GM21367 (cell line): ENCODE results near the gene GPR3.
"Not testable (repeated sequence)": the region's sequence is repeated elsewhere in the genome, so short reads cannot be mapped to it uniquely, and the experiment has no call there.

ENCODE experiments used
- ATAC-seq: cut with Tn5 transposase; IDR thresholded peaks from one replicate; pipeline ENCODE4 v1.9.1; 2021; ENCODE audit not compliant: unreplicated experiment

GPR3 gene

DNA sequence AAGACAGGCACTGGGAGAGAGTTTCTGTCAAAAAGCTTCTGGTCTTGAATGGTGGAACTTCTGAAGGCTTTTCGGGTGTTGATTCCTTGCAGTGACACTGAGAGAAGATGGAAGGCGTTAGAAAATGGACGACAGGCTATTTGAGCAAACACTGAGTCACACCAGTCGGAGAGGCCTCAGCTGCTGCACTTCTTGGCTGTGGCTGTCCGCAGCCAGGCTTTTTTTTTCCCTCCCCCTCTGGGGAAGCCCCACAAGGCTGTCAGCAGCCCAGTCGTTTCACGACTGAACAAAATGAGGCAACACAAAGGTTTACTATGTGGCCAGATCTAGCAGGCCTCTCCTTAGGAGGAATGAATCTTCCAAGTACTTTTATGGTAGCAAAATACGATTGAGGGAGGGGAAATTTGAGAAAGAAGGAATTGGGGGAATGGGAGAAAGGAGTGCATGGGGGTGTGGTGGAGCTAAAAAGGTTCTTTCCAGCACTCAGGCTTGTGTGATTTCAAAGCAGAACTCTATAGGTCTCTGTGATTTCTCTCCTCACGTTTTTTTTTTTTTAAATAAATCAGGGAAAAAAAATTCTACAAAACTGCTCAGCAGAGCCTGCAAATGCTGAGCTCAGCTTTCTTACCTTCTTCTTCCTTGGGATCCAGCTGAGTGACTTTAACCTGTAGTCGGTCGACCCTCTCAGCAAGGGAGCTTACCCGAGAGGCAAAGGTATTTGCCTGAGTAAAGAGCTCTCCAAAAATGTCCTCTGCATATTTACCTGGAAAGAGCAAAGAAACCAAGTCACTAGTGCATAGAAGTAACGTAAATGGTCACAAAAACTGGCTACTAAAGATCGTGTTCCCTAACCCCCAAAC is 26.1 kb downstream of the GPR3 start:
- peak; percentile 58 for ATAC-seq

DNA sequence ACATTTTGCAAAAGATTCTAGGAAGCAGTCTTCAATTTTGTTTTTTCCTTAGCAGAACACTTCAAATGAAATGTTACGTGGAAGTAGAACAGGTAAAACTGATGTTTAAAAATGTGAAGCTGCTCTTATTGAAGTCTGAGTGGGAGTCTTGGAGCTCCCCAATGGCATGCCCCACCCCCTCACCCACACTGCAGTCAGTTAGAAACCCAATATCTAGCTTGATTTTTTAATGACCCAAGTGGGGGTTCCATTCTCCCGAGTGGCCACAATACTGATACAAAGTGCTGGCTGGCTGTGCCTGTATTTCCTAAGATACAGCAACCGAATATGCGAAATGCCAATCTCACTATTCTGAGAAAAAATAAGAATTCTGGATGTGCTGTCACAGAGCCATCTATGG is 31.3 kb downstream of the GPR3 start:
- ATAC-seq = no peak

DNA sequence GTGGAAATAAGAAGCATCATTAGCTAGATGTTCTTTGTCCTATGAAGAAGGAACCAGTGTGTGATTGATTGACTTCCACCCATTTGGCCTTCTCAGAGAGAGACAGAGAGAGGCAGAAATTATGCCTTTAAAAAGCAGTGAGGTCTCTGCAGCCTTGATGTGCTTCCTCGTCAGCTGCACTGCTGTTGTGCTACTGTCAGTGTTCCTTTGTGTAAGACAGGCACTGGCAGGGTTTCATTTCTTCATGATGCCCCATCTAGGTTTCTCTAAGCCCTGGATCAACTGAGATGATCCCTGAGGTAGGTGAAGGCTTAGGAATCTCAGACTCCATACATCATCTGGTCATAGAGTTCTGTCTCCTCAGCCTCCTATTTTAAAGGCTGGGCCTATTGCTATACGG is 34.9 kb downstream of the GPR3 start:
- ATAC-seq = no peak

DNA sequence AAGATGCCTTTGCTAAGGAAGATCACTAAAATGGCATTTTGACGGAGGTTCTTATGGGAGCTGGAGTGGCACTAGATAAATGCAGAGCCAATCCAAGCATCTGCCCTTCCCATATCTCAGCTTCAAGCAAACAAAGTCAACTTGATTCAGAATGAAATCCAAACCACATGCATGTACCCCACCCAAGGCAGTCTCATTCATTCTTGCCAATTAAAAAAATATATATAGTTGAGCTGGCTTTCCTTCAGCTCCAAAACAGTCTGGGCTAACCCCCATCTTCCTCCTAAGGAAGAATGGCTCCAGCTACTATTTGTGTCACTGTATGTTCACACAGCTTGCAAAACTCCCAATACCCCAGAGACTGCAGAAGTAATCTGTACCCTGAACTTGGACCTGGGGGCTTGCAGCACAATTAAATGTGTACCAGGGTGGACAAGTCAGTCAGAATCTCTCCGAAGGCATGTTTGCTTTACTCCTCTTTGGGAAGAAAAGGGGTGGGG is 35.4 kb downstream of the GPR3 start:
- no peak for ATAC-seq

DNA sequence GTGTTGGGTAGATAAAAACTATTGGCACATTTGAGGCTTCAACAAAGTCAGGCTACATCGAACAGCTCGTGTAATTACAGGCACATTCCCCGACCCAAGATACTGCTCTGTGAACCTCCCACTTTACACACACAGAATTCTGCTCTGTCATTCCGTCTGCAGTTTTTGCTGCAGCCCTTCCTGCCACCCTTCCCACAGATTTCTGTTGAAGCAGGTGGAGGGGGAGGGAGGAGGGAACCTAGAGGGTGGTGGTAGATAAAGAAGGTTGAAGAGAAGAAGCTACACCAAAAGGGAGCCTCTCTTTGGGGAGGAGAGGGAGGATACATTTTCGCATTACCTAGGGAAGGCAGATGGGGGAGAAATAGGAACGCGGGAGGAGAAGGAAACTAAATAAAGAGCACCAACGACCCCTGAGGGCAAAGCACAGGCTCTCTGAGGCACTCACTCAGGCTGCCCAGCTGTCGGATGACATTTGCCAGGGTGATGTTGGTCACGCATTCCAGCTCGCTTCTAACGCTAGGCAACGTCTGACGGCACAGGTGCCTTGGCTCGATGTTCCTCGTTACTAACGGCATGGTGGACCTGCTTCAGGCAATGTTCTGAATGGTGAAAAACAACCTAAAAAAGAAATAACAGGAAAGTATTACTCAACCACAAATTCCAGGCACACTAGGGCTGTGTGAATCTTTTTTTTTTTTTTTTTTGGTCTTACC is 36.0 kb downstream of the GPR3 start:
- ATAC-seq = no peak

DNA sequence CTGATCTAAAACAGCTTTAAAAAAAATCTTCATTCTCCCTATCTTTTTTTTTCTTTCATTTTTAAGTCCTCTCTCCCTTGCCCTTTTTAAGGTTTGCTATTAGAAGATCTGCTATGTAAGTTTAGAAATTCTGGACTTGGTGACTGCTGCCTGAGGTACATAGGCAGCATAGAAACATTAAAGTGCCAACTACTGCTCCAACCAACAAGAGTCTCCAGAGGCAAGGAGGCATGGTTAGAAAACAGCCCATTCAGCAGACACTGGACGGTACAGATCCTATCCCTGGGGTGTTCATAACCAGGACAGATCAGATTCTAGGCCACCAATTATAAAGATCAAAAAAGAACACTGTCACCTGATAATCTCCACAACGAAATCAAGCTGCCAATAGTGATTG is 36.6 kb downstream of the GPR3 start:
- ATAC-seq = no peak

DNA sequence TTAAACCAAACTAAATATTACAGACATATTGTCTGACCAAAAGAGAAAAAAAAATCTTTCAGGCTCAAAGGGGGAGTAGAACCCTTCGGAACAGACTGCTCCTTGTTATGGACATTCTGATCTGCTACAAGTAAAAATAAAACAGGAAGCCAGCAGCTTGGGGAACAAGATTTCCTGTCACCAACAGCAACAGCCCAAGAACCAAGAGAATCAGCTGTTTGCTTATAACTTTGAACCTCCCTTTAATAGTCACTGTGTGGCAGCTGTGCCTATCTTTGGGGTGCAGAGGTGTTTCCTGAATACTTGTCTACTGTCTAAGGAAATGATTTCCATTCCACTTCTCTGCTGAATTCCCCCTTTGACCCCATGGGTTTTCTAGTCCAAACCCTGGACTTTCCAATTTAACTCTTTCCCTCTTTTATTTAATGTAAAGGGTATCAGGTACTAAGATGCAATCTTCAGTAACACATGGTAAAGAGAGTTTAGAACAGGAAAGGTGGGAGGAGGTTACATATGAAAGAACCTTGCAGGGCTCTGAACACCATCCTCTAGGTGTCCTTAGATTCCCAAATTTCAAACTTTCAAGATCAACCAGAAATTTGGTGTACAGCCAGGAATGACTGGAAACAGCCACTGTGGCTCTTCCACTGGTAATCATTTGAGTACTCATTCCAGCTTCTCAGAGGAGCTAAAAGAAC is 38.6 kb downstream of the GPR3 start:
- ATAC-seq = no peak

DNA sequence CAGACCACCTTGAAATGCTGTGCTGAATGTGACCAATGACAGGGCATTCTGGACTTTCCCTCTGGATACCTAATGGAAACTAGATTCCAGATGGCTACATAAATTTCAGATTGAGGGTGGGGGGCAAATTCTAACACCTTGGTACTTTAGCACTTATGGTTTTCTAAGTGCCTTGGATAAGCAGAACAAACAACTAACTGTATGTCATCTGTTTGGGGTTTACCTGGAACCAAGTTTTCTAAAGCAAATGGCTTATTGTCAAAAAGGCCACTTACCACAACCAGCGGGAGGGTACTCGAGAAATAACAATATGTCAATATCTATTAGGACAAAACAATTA is 39.1 kb downstream of the GPR3 start:
- no peak for ATAC-seq

DNA sequence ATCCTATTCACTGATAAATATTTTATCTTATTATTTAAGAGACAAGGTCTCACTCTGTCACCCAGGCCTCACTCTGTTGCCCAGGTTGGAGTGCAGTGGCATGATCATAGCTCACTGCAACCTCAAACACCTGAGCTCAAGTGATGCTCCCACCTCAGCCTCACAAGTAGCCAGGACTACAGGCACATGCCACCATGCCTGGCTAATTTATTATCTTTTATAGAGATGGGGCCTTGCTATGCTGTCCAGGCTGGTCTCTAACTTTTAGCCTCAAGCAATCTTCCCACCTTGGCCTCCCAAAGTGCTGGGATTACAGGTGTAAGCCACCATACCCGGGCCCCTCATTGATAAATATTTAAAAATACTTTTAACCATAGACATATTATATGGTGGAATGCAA is 40.3 kb downstream of the GPR3 start:
- not testable (repeated sequence) for ATAC-seq

DNA sequence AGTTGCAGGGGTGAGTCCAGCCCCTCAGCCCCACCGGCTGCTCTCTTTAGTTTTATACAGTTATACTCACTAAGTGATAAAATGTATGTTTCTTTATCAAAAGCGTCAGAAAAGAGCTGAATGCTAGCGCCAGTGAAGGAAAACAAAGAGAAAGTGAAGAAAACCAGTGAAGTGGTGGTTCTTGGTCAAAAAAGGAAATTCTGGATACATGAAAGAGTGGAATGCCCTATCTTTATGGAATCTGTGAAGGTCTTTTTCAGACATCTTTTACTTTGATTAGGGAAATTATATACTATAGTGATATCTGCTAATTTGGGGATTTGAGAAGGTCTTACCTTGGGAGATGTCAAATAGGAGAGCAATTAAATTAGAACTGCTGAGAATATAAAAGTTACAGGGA is 41.3 kb downstream of the GPR3 start:
- ATAC-seq = no peak

DNA sequence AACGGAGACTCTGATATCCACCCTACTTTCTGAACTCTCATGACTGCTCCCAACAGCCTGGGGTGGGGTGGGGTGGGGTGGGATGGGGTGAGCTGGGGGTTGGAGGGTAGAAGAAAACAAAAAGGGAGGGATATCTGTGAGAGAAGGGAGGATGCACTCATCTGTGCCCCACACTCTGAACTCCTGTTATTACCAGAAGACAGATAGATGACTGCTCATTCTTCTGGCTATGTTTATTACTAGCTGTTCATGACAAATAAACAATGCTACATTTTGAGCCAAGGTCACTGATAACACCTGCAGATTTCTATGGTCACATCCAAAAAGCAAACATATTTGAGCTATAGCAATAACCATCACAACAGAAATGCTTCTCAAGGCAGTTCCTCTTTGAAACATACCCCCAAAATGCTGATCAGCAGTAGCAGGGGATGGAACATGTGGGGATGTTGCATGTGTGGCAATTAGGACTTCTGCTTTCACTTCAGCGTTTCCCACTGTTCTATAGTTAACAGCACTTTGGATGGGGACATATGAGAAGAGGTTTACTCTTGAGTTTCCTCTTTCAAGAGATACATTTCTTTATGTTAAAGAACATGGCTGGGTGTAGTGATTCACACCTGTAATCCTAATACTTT is 43.3 kb downstream of the GPR3 start:
- no peak for ATAC-seq

DNA sequence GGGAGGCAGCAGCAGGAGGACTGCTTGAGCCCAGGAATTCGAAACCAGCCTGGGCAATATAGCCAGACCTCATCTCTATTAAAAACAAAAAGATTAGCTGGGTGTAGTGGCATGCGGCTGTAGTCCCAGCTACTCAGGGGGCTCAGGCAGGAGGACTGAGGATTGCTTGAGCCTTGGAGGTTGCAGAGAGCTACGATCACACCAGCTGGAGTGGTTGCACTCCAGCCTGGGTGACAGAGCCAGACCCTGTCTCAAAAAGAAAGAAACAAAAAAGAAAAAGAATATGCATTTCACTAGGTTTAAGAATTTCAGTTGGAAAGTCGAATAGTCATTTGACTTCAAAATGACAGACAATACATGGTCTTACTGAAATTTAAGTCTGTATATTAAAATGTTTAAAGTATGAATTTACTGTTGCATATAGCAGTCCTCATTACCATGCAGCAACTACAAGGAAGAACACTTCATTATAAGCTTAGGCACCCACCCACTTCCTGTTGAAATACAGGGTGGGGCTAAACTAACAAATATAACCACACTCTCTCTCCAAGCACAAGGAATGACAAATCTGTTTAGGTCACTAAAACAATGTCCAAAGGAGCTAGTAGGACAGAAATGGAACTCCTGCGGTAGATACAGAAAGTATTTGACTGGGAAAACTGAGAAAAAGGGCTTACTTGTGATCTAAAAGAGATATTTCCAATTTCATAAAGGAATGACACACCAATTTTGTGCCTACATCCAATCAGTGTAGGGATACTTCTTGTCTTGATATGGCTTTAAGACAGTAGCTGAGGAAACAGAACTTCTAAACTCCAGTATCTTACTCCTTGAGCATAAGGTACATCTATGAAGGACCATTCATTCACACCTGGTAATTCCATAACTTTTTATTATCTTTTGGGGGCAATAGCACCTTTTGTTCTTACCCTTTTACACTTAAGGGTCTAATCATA is 44.1 kb downstream of the GPR3 start:
- ATAC-seq = no peak

DNA sequence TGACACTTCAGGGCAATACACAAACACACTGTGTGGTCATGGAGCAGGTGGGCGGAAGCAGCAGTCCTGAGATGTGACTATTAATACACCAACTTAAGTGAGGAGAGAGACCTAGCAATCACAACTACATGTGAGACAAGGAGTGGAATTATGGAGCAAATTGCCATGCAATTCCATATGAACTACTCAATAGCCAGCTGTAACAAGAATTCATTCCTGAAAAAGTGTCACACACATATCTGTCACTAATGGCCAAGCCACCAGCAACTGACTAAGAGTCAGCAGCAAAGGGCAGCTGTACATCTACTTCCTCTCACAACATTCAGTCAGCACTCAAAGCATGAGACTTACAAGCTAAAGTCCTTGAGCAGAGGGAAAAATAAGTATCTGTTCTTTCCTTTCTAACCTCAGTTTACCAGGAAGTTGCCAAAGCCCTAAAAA is 46.2 kb downstream of the GPR3 start:
- no peak for ATAC-seq

DNA sequence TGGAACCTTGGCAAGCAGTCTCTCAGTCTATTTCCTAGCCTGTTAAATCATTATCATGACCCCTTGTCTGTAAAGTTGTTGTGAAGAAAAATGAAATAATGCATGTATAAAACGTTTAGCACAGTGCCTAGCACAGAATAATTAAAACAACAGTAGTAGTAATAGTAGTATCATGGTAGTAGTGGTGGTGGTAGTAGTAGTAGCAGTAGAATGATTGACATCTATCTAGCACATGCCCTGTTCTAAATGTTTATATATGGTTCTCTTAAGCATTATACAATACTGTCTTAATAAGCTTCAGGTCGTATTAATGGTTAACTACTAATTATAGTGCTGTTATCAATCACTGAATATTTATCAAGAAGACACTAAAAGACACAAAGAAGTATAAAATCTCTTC is 46.7 kb downstream of the GPR3 start:
- ATAC-seq = no peak

DNA sequence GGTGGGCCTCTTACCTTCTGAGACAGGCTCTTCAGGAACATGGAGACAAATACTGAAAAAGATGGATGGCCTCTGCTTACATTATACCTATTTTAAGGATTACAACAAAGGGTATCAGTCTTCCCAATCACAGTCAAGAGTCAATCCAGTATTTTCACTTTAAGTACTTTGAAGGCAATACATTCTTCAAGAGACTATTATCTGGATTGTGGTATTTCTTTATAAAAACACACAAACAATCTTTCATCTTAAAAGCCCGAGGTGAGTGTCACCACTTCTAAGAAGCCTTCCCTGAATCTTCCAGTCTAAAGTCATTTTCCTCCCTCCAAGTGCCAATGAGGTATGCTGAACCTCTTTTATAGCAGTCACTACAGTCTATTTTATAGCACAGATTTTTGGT is 52.2 kb downstream of the GPR3 start:
- no peak for ATAC-seq
